Measurements from ENCODE around the gene SOX9. TPM values are rescaled to one million over a fixed set of nuclear protein-coding genes. Genes with fewer than 3 reads are reported as not detected.

Gene SOX9
- total and polyA plus RNA-seq, 2 of the 8 experiments (the other 6 are each of a cell fraction or from before 2014, with no cell fraction given) = 1.9 to 4.9 TPM

GRCh38 chr17:72146371-72146770, 25.6 kb downstream of the SOX9 start:
- H2BK12ac ChIP-seq (ENCODE audit: low read depth, low read length) = no peak overlapping the region
- no peaks in the 10 kb centered on the region for H3K79me2 ChIP-seq (ENCODE audit: control insufficient read depth in 1 of 2, insufficient read depth in 2 of 2, low read length in 2 of 2)
- no peaks in the 10 kb centered on the region for H4K20me1 ChIP-seq (replicated peaks in 1 of 2; ENCODE audit: control insufficient read depth in 1 of 2, insufficient read depth in 2 of 2, low read length in 2 of 2)
- FAIRE-seq (no peak), DNase-seq (ENCODE audit: low read depth in 1 of 2, low spot score in 2 of 2) (no peak)
- no peak overlapping the region for H4K8ac ChIP-seq (ENCODE audit: extremely low read depth, insufficient read depth, low read length)
- H3K27me3 ChIP-seq (replicated peaks in 1 of 4; ENCODE audit: control insufficient read depth in 3 of 4, extremely low read depth in 1 of 4, insufficient read depth in 3 of 4, low read length in 3 of 4) = no peaks in the 10 kb centered on the region
- no peak overlapping the region for H4K5ac ChIP-seq (ENCODE audit: insufficient read length, low read depth, low read length)
- no peak overlapping the region for H2BK120ac ChIP-seq (replicated peaks; ENCODE audit: low read depth, low read length)
- H3K4ac ChIP-seq (replicated peaks; ENCODE audit: insufficient read length, low read depth, low read length) = no peak overlapping the region
- no peak overlapping the region for H2BK15ac ChIP-seq (ENCODE audit: low read length)
- no peak overlapping the region for H2BK20ac ChIP-seq (ENCODE audit: low read length)
- no peak overlapping the region for H3K18ac ChIP-seq (ENCODE audit: extremely low read depth, low read length)
- H3K23ac ChIP-seq (ENCODE audit: insufficient read length) = no peak overlapping the region
- H2AK5ac ChIP-seq (ENCODE audit: low read depth, low read length) = no peak overlapping the region
- WGBS, 2 experiments (ENCODE audit: extremely low coverage in 1 of 2, insufficient coverage in 1 of 2, insufficient read length in 1 of 2, insufficient replicate concordance in 2 of 2, low coverage in 1 of 2, low lambda C conversion rate in 2 of 2, missing lambda C conversion rate in 1 of 2) = 83% methylated on average over 2 of the region's 2 CpGs; no CpG with 5 or more reads in 1 of the 2 experiments
- H3K4me1 ChIP-seq (replicated peaks in 1 of 4; ENCODE audit: control insufficient read depth in 3 of 4, insufficient read depth in 4 of 4, low read length in 3 of 4) = peaks cover under 1 to 9% (median 3%) of the 10 kb centered on the region in 4 experiments; a peak in 4 of 7 replicates
- no peak overlapping the region for H3K4me2 ChIP-seq (ENCODE audit: insufficient read depth in 1 of 2, low read depth in 2 of 2, low read length in 2 of 2)
- no peaks in the 10 kb centered on the region for H3K79me1 ChIP-seq (ENCODE audit: low read depth, low read length)
- no peak overlapping the region for H4K91ac ChIP-seq (replicated peaks; ENCODE audit: insufficient read length, low read length)
- H3K27ac ChIP-seq (ENCODE audit: low read depth, low read length) = no peak overlapping the region
- CTCF ChIA-PET (ENCODE audit: partially characterized antibody) = no interaction called here
- H2AFZ ChIP-seq (ENCODE audit: low read length) = no peak overlapping the region
- H3K9me3 ChIP-seq (ENCODE audit: insufficient read depth in 2 of 2, low read depth in 1 of 2, low read length in 1 of 2) = no peaks in the 10 kb centered on the region
- no peak overlapping the region for H3K9ac ChIP-seq (replicated peaks in 1 of 4; ENCODE audit: extremely low read depth in 1 of 4, low read depth in 3 of 4, low read length in 3 of 4)
- no peak overlapping the region for H2BK5ac ChIP-seq (ENCODE audit: low read depth, low read length)
- no peaks in the 10 kb centered on the region for H3K36me3 ChIP-seq (ENCODE audit: control insufficient read depth in 2 of 4, insufficient read depth in 4 of 4, low read length in 3 of 4)
- no peaks in the 10 kb centered on the region; the same call in 1 of the 2 replicates for H3K23me2 ChIP-seq (ENCODE audit: low read depth, low read length)
- no peak overlapping the region for H3K4me3 ChIP-seq (ENCODE audit: extremely low read depth in 1 of 4, insufficient read depth in 2 of 4, low read depth in 3 of 4, low read length in 4 of 4)
- H3K14ac ChIP-seq (ENCODE audit: insufficient read length) = no peak overlapping the region
- POLR2A ChIA-PET (ENCODE audit: partially characterized antibody) = no interaction called here
- H3K56ac ChIP-seq (replicated peaks; ENCODE audit: insufficient read length, low read depth, low read length) = no peak overlapping the region
- no peak for TF ChIP-seq EZH2 (IDR thresholded peaks at IDR 0.05; ENCODE audit: low read depth, low read length, severe bottlenecking)
- no peak for TF ChIP-seq RNF2 (IDR thresholded peaks at IDR 0.05; ENCODE audit: borderline replicate concordance, low read depth, low read length, missing control alignments, poor library complexity, severe bottlenecking)
- no peak for TF ChIP-seq POLR2AphosphoS5 (IDR thresholded peaks at IDR 0.05; ENCODE audit: low read depth, low read length)
- no peak for TF ChIP-seq SIRT6 (IDR thresholded peaks at IDR 0.05; ENCODE audit: low read length)
- no peak for TF ChIP-seq SP1 (IDR thresholded peaks at IDR 0.05; ENCODE audit: low read depth, low read length)
- no peak for TF ChIP-seq TEAD4 (IDR thresholded peaks at IDR 0.05; ENCODE audit: low read depth, low read length)
- no peak for TF ChIP-seq TAF1 (IDR thresholded peaks at IDR 0.05; ENCODE audit: low read depth, low read length)
- TF ChIP-seq CTCF (IDR thresholded peaks at IDR 0.05; ENCODE audit: control extremely low read depth in 1 of 3, insufficient read depth in 1 of 3, low read depth in 1 of 3, low read length in 3 of 3) = no peak
- no peak for TF ChIP-seq RAD21 (IDR thresholded peaks at IDR 0.05 in 1 of 2, conservative IDR thresholded peaks at IDR 0.05 in 1 of 2; ENCODE audit: low read depth in 2 of 2, low read length in 2 of 2)
- no peak for TF ChIP-seq FOSL1 (IDR thresholded peaks at IDR 0.05; ENCODE audit: insufficient read depth, low read depth, low read length)
- TF ChIP-seq TCF12 (IDR thresholded peaks at IDR 0.05; ENCODE audit: low read depth, low read length) = no peak
- TF ChIP-seq, protein P1, sequence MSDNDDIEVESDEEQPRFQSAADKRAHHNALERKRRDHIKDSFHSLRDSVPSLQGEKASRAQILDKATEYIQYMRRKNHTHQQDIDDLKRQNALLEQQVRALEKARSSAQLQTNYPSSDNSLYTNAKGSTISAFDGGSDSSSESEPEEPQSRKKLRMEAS (IDR thresholded peaks at IDR 0.05) = no peak
